ENCODE measurements around the gene PON1.

PON1 gene

DNA sequence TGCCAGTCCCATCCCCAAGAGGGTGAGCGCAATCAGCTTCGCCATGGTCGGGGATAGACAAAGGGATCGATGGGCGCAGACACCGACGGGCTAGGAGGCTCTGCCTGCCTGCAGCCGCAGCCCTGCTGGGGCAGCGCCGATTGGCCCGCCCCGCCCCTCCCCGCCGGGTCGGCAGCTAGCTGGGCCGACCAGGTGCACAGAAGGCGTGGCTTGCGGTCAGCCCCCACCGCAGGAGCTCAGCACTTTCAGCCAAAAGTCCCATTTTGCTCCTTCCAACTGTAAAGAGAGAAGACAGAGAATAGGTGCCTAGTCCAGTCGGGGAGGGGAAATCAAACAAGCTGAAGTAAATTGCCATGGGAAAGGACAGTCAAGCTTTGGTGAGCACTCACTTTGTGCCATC lies at the start of gene PON1:
TSS of gene PON1 (minus strand) at position 102 of the 400 bp plus-strand sequence. CDS start at position 45, 57 bp downstream.
- no peak for DNase-seq

DNA sequence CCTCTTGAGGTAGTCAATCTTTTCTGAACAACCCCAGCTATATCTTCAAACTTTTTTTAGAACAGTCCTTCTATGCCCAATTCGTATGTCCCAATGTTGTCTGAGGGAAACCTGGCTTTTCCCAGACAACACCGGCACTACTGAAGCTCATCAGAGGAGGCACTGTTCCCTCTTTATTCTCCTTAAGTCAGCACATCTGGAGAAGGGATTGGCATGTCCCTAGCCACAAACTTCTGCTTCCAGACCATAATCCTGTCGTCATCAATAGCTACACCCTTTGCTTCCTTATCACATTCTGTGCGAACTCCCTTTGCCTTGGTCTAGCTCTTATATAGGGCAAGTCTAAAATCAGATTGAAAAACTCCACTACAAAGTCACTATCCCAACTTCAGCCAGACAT lies 49.0 kb upstream of the PON1 start:
- DNase-seq: no peak

DNA sequence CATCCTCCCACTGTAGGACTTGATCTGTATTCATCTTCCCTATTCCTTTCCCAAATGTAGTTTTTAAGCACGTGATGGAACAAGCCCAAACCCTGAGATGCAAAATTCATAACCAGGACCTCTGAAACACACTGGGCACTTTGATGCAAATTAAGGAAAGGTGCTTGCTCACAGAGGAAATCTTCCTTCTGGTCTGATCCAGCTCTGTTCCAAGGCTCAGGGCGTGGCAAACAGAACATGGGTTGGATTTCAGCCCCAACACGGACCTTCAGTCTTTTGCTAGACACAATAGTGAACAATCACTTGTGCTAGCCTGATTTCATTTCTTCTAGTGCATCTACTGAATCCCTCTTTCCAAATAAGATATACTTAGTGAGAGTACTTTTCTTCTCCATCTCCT lies 43.9 kb upstream of the PON1 start:
- no peak for DNase-seq

DNA sequence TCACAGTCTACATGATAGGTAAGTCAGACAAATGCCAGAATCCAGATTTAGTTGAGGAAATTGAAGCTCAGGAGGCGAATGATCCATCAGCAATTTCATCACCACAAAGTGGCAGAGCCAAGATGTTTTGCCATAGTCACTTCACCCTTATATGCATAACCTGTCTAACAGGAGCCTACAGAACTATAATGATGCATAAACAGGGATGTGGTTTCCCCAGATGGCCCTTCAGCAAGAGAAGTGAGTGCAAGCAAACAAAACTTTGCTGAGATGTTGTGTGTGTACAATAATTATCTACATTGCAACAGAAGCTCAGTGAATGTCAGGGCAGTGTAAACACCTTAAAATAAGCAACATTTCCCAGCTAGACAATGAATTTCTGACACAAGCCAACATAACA lies 43.3 kb upstream of the PON1 start:
- DNase-seq: peak; percentile 65

DNA sequence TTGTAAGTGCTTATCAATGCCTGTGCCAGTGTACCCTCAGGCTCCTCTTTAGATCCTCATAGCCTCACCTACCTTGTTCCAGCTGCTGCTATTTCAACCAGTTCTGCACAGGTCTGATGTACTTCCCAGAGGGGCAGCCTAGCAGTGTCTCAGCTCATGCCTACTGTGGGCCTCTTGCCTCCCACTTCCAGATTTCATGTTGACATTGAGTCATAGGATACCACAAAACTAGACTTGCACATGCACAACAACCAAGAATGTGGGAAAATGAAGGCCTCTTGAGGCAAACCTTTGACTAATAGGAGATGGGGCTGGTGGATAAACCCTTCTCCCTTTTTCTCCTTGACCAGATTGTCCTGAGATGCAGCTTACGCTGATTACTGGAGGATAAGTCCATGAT lies 40.8 kb upstream of the PON1 start:
- no peak for DNase-seq

DNA sequence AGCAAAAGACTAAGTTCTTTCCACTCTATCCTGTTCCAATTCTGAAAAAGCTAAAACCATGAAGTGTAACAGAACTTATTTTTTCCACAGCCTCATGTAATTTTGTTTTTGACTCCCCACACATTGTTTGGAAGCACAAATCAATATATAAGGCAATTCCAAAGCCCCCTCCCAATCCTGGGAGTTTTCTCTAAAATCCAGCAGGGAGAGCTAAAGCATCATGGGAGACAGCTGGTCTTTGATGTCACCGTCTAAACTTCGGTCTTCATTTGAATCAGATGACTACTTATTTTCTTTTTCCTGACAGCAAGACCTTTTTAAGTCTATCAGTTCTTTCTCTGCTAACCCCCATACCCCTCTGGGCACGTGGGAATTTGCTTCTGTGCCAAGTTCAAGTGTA lies 33.3 kb upstream of the PON1 start:
- no peak for DNase-seq

DNA sequence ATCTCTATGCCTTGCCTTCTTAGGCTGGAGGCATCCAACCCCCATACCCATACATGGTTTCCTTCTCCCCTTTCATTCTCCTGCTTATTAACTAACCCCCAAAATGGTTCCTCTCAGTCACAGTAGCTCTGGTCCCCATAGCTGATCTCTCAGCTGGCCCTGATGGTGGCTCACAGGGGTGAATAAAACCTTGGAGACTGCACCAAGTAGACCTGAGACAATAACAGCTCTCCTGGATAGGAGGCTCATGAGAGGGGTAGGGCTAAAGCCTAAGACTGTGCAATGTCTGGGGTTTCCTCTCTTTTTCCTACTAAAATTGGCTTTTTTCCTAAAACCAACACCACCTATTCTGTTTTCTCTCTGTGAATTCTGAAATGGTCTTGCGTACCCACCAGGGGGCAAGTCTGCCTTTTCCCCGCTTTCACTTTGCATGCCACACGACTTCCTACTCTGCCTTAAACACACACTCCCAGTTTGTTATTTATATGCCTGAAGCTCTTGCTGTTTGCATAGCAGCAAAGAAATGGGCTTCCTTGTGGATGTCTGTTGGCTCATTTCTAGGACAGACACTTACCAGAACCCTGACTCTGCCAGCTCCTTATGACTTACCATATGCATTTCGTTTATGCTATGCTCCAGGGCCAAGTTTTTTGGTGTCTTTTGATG lies 18.4 kb upstream of the PON1 start:
- DNase-seq: no peak

DNA sequence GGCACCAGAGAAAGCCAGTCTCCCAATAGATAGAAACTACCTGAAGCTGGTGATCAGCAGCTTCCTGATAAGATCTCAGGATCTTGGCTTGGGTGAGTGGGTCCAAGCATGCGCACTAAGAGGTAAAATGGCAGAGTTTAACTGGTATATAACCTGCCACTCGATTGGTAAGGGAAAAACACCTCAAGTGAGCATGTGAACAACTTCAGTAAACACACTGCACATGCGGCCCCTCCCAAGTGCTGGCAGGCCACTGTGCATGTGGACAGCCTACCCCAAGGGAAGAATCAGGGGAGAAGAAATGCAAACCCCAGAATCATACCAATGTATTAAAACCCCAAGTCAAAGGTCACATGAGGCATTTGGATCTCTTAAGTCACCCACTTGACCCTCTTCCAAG lies 17.7 kb upstream of the PON1 start:
- no peak for DNase-seq

DNA sequence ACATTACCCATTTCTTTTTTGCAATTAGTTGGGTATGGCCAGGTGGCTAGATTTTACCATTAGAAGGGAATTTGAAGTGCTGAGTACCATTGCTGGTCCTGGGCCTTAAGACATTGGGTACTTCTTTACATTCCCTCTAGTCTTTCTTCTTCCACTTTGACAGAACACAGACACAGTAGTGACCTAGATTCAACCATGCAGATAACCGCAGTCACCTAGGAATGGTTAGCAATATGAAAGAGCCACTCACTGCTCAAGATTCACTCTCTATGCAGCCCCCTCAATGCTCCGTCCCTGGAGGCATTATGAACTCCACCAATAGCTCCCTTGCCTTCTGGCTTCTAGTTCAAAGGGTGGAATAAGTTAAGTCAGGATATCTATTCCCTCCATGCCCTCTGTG lies 16.2 kb upstream of the PON1 start:
- DNase-seq: no peak

DNA sequence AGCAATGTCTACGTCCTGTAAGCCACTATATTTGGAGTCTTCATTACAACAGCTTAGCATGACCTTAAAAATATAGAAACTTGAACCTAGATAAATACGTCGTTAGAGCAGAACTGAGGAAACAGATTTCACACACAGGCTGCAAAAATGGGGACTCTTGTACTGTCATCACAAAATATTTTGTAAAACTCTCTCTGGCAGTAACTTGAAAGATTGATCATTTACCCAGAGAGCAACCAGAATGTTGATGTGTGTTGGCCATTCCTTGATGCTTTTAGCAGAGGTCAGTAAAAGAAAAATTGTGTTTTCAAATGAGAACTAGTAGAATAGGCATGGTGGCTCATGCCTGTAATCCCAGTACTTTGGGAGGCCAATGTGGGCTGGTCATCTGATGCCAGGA lies 14.5 kb upstream of the PON1 start:
- no peak for DNase-seq

DNA sequence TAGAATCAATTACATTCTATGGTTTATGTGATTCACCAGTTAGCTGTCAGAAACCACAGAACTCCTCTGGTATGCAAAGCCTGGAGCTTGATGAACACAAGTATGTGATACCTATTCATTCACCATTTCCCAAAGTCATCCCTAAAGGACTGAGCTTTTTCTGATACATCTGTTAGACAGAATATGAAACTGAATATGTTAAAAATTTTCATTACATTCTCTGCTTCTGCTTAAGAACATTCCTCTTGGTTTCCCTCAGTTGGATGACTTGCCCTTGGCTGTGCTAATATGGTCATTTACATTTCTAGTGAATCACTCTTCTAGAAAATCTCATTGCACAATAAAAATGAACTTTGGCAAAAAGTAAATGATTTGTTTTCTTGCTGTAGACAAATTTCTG lies 10.8 kb upstream of the PON1 start:
- DNase-seq: no peak

DNA sequence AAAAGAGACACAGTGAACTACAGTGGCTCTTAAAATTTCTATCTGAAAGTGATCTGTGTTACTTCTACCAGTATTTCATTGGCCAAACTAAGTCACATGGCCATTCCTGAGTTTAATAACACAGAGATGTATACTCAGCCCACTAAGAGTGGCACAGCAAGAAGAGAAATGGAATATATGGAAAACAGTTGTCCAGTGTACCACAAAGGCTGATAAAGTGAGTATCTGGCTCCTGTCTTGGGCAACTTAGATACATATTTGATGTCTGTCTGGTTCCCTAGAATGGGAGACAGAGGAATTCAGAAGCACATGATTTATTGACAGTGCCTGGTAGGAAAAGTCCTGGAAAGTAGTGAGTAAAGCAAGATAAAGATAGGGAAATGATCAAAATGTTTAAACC lies 10.1 kb upstream of the PON1 start:
- no peak for DNase-seq

DNA sequence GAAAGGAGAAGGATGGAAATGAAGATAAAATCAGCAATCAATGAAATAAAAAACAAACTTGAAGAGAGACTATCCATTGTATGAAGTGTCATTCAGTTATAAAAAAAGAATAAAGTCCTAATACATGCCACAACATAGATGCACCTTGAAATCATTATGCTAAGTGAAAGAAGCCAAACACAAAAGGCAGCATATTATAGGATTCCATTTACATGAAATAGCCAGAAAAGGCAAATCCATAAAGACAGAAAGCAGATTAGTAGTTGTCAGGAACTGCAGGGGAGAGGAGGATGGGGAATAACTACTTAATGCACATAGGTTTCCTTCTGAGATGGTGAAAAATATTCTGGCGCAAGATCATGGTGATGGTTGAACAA lies 6.6 kb upstream of the PON1 start:
- DNase-seq: no peak

DNA sequence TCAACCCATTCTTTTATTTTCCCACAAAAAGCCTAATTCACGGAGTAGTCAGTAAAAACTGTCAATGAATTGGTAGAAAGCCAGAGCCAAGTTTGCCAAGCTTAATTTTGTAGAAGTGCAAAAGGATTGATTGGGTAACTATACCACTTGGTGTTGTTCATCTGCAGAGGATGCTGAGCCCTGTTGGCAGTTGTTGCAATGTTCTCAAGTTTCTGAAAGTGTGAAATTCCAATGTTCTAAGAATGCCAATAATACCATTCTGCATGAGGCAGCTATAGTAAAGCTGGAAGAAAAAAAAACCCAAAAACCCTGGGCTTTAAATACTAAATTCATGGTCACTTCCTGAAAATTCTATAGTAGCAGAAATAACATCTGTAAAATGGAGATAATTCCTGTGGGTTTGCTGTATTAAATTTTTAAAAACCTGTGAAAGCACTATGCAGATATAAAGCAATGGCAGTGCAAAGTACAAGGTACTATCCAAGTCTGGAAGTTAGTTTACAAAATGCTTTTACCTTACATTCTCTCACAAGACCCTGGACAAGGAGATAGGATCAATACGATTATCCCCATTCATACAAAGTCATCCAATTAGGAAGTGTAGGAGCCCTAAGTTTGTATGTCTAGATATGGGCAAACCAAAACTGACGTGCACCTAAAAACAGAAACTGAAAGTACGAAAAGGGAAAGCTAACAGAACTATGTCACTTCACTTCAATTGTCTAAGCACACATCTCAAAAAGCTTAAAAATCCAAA lies 6.0 kb upstream of the PON1 start:
- peak; percentile 14 for DNase-seq

DNA sequence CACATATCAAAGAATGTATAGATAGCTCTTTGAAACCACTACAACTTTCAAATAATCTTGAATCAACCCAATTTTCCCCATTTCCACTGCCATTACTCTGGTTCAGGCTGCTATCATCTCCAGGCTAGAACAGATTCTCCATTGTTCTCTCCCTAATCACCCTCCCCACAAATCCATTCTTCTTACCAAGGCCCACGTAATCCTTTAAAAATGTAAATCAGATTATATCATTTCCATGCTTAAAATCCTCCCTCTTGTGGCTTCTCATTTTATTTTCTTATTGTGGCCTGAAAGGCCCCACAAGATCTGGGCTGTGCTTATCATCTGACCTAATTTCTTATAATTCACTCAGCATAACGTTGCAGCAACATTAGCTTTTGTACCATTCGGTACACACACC lies 3.0 kb upstream of the PON1 start:
- DNase-seq: no peak

DNA sequence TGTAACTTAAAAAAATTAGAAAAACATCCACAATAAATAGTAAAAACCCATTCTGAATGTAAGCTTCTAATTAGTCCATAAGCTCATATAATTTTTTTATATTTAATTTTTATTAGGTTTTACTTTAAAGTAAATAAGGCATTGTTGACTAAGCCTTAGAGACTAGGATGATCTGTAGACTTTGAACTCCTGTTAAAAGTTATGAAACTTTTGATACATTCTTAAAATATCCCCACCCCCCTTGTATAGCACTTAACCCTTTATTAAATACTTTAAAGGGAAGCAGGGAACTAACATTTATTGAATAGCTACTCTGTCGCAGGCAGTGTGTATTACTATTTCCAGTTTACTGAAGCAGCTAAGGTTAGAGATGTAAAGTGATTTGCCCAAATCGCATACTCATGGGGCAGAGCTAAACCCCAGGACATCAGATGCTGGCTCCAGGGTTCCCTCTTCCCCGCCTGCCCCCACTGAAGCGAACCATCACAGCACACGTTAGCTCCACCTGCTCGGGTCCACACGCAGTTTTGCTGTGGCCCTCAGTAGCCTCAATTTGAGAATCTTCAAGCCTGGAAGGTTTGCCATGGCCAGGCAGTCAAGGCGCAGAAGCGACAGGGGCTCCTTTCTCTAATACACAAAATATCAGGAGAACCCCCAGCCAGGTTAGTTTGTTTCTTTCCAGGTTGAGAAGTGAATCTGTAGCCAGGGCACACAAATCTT lies 762 bp downstream of the PON1 start:
- no peak for DNase-seq

DNA sequence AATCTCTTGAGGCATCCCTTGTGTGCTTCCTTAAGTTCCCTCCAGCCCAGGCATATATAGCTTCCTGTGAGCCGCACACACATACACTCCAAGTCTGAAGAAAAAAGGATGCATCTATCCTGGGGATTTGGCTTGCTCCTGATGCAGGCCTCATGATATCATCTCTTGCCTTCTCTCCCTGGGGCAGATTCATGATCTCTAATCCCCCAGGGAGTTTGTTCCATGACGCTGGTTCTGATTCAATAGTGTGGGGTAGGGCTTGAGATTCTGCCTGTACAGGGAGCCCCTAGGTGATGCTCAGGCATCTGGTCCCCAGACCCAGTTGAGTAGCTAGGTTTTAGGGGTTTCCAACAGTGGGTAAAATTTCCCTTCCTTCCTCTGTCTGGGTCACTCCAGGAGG lies 1.5 kb downstream of the PON1 start:
- no peak for DNase-seq

DNA sequence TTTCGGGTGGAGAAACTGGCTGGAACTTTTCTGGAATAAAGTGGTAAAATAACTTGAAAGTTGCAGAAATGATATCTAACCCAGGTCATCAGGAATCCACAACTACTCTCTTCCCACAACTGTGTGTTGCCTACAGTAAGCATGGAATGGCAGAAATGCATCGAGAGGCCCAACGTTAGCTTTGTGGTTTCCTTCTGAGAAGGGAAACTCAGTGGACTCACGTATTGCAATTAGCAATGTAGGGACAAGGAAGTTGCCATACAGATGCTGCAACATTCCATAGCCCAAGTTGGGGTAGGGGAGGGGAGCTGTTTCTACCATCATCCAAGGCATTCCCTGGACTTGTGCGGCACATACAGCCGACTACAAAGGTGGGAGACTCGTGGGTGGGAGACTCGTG lies 1.9 kb downstream of the PON1 start:
- no peak for DNase-seq

DNA sequence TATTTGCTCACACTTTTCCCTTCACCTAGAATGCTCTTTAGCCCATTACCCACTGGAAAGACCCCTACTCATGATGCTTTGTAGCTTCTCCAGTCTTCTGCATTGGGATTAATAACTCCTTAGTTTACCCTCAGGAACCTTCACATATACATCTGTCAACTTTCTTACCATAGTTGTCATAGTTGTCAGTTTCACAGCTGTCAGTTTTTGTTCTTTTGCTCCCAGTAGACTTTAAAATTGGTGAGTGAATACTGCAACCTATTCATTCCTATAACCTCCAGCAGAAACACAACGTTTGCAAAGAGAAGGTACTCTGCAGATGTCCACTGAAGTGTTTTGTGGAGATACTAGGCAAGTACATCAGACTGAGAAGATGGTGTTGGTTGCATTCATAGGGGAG lies 2.6 kb downstream of the PON1 start:
- no peak for DNase-seq

DNA sequence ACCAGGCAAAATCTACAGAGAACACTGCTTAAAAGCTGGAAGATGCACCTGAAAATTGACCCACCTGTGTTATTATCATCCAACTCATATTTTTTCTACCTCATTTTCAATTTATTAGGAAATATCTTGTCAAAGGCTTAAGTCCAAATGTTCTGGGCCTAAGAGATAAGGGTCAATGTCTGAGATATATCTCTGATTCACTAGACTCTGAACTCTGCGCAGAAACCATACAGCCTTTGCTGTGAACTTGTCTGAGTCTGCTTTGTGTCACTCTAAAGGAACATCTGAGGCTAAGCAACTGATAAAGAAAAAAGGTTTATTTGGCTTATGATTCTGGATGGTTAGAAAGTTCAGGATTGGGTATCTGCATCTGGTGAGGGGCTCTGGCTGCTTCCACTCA lies 3.7 kb downstream of the PON1 start:
- no peak for DNase-seq

DNA sequence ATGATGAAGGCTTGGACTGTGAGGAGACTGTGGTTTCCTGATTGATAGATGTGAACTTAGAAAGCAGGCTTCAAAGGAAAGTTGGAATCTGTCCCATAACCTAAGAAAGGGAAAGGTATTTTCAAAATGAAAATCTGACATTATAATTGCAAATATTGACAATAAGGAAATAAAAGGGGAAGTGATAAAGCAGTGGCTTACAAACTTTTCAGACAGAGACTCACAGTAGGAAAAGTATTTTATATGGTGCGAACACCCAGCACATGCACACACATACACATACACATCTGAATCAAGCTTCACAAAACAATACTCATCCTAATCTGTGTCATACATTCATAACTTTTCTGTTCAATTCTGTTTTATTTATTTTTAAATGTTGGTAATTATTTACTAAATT lies 4.8 kb downstream of the PON1 start:
- DNase-seq: no peak

DNA sequence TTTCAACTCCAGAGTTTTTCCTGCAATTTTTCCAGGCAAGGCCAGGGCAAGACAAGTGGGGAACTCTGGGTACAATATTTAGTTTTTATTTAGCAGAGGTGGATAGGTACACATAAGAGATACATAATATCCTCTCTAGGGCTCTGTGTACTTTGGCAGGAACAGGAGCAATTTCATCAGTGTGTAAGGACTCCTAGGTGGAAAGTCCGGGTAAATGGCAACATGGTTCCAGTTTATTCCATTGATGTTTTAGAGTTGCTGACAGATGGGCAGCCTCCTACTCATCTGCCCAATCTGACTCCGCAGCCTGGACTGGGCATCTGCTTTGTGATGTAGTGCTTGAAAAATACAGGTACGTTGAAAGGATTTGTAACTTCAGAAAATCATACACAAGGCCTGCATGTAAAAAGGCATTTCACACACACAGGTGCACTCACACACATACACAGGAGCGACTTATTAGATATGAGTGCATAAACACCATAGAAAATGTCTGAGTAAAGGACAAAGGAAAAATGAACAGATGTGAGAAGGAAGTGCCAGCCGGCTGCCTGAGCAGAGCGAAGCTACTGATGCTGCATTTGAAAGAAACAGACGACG lies 5.7 kb downstream of the PON1 start:
- DNase-seq: peak; percentile 47

DNA sequence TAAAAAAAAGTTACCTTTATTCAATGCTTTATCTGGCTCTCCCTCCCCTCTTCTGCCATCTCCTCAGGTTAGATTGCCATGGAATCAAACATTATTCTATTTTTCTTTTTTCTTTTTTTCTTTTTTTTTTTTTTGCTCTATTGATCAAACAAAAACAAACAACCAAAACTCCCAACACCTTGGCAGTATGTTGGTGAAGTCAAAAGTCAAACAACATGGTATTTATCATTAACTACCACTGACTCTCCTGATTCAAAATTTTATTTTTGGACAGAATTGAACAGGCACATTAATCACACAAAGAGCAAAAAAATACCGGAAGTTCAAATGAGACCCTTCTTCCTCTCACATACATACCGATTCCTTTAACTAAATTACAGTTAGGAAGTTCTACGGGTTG lies 6.4 kb downstream of the PON1 start:
- no peak for DNase-seq

DNA sequence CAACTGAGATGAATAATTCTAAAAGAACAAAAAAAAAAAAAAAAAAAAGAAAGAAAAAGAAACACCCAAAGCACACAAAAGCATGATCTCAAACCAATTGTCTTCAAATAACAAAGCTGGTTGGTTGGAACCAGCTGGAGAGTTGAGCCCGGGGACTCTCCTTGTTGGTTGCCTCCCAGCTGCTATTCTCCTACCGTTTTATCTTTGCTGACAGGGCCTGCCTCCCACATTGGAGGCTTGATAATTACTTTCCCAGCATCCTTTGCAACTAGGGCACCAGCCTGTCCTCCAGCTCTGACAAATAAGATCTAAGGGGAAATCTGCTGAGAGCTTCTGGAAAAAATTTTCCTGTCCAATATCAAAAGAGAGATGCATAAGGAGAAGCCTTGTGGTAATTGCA lies 6.8 kb downstream of the PON1 start:
- no peak for DNase-seq

Data from NCI-H2029 treated with DMSO at 0.1 percent for 48 hours (cell line).